ENCODE measurements around the gene PAX8.

- TF ChIP-seq EP300 (IDR thresholded peaks at IDR 0.05; ENCODE audit: borderline replicate concordance) (no peak), YY1 (IDR thresholded peaks at IDR 0.05; ENCODE audit: low read depth) (no peak), RAD21 (IDR thresholded peaks at IDR 0.05; ENCODE audit: low read depth) (no peak), REST (IDR thresholded peaks at IDR 0.05; ENCODE audit: low read depth) (no peak)
Observed at GRCh38 chr2:113182471-113183260, 96.1 kb downstream of the PAX8 start.
